Glutamatergic neuron (in vitro differentiated cells): ENCODE results near the gene BCL7A. TPM values are rescaled to one million over a fixed set of nuclear protein-coding genes. Genes with fewer than 3 reads are reported as not detected.
A peak's percentile ranks its signal among the peaks of the same experiment; 100 is the strongest.

Experiments used
- DNase-seq: peaks from one replicate; pipeline ENCODE4 v3.0.0; 2022
- H3K27ac Mint-ChIP-seq: one replicate; pipeline ENCODE4 v1.8.0; 2020; ENCODE audit warnings: mild to moderate bottlenecking, mixed read lengths, inconsistent platforms; ENCODE audit not compliant: unreplicated experiment
- H3K27me3 Mint-ChIP-seq: one replicate; pipeline ENCODE4 v1.8.0; 2020; ENCODE audit warnings: mild to moderate bottlenecking, moderate library complexity, mixed read lengths, inconsistent platforms; ENCODE audit not compliant: unreplicated experiment
- H3K36me3 Mint-ChIP-seq: one replicate; pipeline ENCODE4 v1.8.0; 2020; ENCODE audit warnings: mild to moderate bottlenecking, mixed read lengths, inconsistent platforms; ENCODE audit not compliant: unreplicated experiment
- H3K4me1 Mint-ChIP-seq: one replicate; pipeline ENCODE4 v1.8.0; 2020; ENCODE audit warnings: mild to moderate bottlenecking, low read depth, mixed read lengths, inconsistent platforms; ENCODE audit not compliant: unreplicated experiment
- H3K4me3 Mint-ChIP-seq: one replicate; pipeline ENCODE4 v1.8.0; 2020; ENCODE audit warnings: mild to moderate bottlenecking, mixed read lengths, inconsistent platforms; ENCODE audit not compliant: unreplicated experiment
- H3K9me3 Mint-ChIP-seq: one replicate; pipeline ENCODE4 v1.8.0; 2020; ENCODE audit warnings: mild to moderate bottlenecking, moderate library complexity, mixed read lengths, inconsistent platforms; ENCODE audit not compliant: unreplicated experiment
- CTCF ChIP-seq: fragments of 200-600 bp; sonication (generic); IDR thresholded peaks from one replicate; pipeline ENCODE4 v1.5.0; 2021; ENCODE audit not compliant: partially characterized antibody, unreplicated experiment
- total RNA-seq: library from RNA; stranded (reverse); fragmentation: NEBNext Ultra II Directional; extraction: Animal tissue kit (Norgen Biotek cat#: 25700); gene quantifications from one replicate; pipeline ENCODE4 v1.2.1, GENCODE V29; 2021; ENCODE audit not compliant: unreplicated experiment

BCL7A gene
- total RNA-seq, 1 donor from 2014 or later: 148 TPM

GRCh38 chr12:122046145-122046544 is 24.5 kb downstream of the BCL7A start:
- DNase-seq: no peak
- no peak for TF ChIP-seq CTCF
- Mint-ChIP-seq H3K27me3 (peaks cover 3% of the 10 kb centered on the region), H3K36me3 (no peaks in the 10 kb centered on the region), H3K4me3 (no peak overlapping the region), H3K27ac (peak overlapping the region; percentile 42), H3K4me1 (no peaks in the 10 kb centered on the region), H3K9me3 (peaks cover 13% of the 10 kb centered on the region)

- H3K27me3 Mint-ChIP-seq: peaks cover 3% of the 10 kb centered on the region
- H3K4me1 Mint-ChIP-seq: no peaks in the 10 kb centered on the region
- TF ChIP-seq CTCF: no peak
- peaks cover 10% of the 10 kb centered on the region for H3K9me3 Mint-ChIP-seq
- H3K27ac Mint-ChIP-seq: no peak overlapping the region
- H3K4me3 Mint-ChIP-seq: no peak overlapping the region
- no peaks in the 10 kb centered on the region for H3K36me3 Mint-ChIP-seq
- DNase-seq: no peak
Observed at GRCh38 chr12:122048151-122048550, 26.5 kb downstream of the BCL7A start.

- Mint-ChIP-seq H3K9me3 (peaks cover 11% of the 10 kb centered on the region), H3K27me3 (peaks cover 5% of the 10 kb centered on the region), H3K4me1 (peaks cover 1% of the 10 kb centered on the region), H3K36me3 (no peaks in the 10 kb centered on the region), H3K27ac (peak overlapping the region; percentile 8), H3K4me3 (no peak overlapping the region)
- TF ChIP-seq CTCF: no peak
- no peak for DNase-seq
Observed at GRCh38 chr12:122049827-122050226, 28.1 kb downstream of the BCL7A start.

GRCh38 chr12:122050706-122051105 is 29.0 kb downstream of the BCL7A start:
- DNase-seq: no peak
- H3K27ac Mint-ChIP-seq: no peak overlapping the region

More at GRCh38 chr12:122050706-122051105, 29.0 kb downstream of the BCL7A start:
- Mint-ChIP-seq H3K36me3 (no peaks in the 10 kb centered on the region), H3K4me3 (no peak overlapping the region), H3K27me3 (peaks cover 5% of the 10 kb centered on the region), H3K4me1 (peaks cover 1% of the 10 kb centered on the region), H3K9me3 (peaks cover 10% of the 10 kb centered on the region)
- no peak for TF ChIP-seq CTCF
